ENCODE data around the gene USP5. TPM values are rescaled to one million over a fixed set of nuclear protein-coding genes. Genes with fewer than 3 reads are reported as not detected.
"Not testable (repeated sequence)": the region's sequence is repeated elsewhere in the genome, so short reads cannot be mapped to it uniquely, and the experiment has no call there.

USP5 gene
- total RNA-seq, 2 donors from 2014 or later: 54.3 to 62.7 TPM

DNA sequence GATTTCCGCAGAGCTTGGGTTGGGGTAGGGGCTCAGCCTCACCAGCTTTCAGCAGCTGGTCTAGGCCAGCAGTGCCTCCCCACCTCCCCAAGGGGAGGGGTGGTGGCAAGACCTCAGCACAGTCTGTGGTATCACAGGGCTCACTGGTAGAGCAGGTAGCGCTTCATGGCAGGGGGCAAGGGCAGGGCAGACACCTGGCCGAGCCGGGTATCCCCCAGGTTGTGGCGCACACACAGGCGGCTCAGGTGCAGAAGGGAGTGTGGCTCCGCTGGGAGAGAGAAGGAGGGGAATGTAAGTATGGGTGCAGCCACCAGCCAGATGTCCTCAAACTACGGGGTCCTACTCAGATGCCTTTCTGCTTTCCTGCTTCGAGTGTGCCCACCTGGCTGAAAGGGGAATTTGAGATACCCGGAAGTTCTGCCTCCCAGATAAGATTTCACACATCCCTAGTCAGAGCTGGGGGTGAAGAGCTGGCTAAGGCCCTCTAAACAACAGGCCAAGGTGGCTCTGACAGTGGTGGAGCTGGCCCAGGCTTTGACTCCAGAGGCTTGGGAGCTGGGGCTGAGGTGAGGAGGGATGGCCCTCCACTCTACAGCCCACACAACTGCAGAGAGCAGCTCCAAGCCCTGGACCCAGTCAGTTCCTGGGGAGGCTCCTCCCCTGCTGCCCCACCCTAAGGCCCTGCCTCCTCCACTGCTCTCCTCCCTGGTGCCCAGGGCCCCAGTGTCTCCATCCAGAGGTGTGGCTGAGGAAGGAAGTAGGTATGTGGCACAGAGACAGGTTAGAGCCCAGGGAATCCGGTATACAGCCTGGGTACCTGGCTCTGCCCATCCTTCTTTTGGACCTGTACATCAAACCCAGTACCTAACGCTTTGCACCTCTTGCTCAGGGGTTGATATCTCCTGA lies 19.4 kb downstream of the USP5 start:
- peak overlapping the region; percentile 89 to 94 for H3K27ac ChIP-seq
- DNase-seq (ENCODE audit: low spot score) (no peak), ATAC-seq (ENCODE audit: insufficient number of reproducible peaks, low FRiP score, low read depth) (no peak)
- H3K9me3 ChIP-seq: no peaks in the 10 kb centered on the region
- H3K4me3 ChIP-seq: peak overlapping the region; percentile 97
- H3K4me1 ChIP-seq (ENCODE audit: control insufficient read depth in 1 of 2, low read depth in 2 of 2): peaks cover 33 to 50% of the 10 kb centered on the region in 2 donors
- TF ChIP-seq, protein P1, sequence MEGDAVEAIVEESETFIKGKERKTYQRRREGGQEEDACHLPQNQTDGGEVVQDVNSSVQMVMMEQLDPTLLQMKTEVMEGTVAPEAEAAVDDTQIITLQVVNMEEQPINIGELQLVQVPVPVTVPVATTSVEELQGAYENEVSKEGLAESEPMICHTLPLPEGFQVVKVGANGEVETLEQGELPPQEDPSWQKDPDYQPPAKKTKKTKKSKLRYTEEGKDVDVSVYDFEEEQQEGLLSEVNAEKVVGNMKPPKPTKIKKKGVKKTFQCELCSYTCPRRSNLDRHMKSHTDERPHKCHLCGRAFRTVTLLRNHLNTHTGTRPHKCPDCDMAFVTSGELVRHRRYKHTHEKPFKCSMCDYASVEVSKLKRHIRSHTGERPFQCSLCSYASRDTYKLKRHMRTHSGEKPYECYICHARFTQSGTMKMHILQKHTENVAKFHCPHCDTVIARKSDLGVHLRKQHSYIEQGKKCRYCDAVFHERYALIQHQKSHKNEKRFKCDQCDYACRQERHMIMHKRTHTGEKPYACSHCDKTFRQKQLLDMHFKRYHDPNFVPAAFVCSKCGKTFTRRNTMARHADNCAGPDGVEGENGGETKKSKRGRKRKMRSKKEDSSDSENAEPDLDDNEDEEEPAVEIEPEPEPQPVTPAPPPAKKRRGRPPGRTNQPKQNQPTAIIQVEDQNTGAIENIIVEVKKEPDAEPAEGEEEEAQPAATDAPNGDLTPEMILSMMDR (IDR thresholded peaks at IDR 0.05): no peak
- peaks cover 11% of the 10 kb centered on the region for H3K36me3 ChIP-seq
- no peaks in the 10 kb centered on the region for H3K27me3 ChIP-seq (replicated peaks; ENCODE audit: insufficient read depth)

DNA sequence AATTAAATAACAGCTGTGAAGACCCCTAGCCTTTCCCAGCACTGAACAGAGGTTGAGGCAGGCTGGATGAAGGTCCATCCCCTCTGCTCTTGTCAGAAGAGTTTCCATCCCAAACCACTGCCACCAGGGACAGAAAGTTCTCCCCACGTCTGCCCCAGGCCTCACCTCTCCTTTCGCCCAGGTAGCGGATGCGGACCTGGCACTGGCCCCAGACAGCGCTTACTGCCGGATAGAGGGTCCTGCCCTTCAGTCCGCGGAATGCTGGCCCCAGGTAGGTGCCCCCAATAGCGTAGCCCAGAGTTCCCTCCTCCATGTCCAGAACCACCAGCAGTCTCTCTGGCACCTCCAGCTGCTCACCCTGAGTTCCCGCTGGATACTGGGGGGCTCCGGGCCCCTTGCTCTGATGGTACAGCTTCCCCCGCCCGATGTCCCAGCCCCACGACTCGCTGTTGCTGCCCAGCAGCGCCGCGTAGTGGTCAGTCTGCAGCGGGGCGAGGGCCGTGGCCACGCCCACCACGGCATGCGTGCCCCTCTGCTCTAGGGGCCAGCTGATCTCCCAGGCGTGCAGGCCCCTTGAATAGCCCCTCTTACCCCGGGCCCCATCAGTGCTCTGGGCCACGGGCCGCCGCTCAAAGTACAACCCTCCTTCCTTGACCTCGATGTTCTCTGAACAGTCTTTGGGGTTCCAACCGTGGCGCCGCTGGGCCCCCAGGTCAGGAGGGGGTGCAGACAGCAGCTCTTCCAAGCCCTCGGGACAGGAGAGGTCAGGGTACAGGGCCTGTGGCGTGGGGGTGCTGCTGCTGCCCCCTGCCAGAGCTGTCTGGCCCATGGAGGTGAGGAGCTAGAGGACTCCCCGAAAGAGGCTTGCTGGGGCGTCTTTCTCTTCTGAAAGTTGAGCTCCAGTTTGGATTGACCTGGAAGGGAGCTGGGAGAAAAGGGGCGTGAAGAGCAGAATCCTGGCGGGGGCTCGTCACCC lies 20.4 kb downstream of the USP5 start:
- Histone ChIP-seq H3K27me3 (replicated peaks; ENCODE audit: insufficient read depth) (no peaks in the 10 kb centered on the region), H3K27ac (peak overlapping the region; percentile 89 to 94), H3K9me3 (no peaks in the 10 kb centered on the region), H3K36me3 (peaks cover 11% of the 10 kb centered on the region), H3K4me1 (ENCODE audit: control insufficient read depth in 1 of 2, low read depth in 2 of 2) (peaks cover 33 to 43% of the 10 kb centered on the region in 2 donors), H3K4me3 (peak overlapping the region; percentile 97)
- peak; percentile 43 for DNase-seq (ENCODE audit: low spot score)
- peak; percentile 40 for ATAC-seq (ENCODE audit: insufficient number of reproducible peaks, low FRiP score, low read depth)
- TF ChIP-seq, protein P1 (IDR thresholded peaks at IDR 0.05): peak; percentile 91

DNA sequence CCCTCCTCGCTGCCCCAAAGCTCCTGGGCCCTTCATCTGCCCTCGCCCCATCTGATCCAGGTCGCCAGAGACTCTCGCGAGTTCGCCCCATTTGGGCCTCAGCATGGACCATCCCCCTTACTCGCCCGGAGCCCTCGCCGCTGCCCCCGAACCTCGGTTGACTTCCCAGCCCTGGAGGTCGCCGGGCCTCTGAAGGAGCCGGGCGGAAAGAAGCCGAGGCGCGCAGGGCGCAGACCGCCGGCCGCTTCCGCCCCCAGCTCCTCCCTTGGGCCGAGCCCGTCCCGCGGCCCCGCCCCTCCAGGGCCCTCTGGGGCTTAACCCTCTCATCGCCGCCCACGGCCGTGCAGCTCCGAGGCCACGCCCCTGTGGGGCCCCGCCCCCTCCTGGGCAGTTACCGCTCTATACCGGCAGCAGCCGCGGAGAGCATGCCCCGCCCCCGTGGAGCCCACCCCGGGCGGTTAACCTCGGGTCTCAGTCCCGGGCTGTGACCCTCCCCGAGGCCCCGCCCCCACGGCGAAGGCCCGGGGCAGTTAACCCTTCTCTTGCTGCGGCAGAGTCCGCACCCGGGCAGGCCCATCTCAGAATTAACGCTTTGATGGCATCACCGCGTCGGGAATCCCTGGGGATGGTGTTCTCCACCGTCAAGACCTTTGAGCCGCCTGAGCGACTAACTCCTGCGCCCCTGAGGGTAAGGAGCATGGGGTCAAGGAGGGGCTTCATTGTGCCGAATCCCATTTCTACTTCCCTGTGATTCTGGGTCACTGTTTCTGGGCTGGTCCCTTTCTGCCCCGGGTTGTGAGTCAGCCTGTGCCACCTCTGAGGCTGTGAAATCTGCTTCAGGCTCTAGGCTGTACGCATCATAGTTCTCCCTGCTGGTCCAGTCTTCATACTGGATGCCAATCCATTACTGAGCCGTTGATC lies 21.4 kb downstream of the USP5 start, which contains the start of gene SPSB2:
Gene SPSB2, minus strand, starts transcription at position 210 of the 921 bp plus-strand sequence. CDS start 402 bp downstream, outside the sequence.
- Histone ChIP-seq H3K27ac (peak within 1 kb of the TSS; percentile 89 to 94), H3K36me3 (peaks cover 11% of the 10 kb centered on the region), H3K4me3 (peak within 1 kb of the TSS; percentile 97), H3K4me1 (ENCODE audit: control insufficient read depth in 1 of 2, low read depth in 2 of 2) (peaks cover 31 to 42% of the 10 kb centered on the region in 2 donors), H3K9me3 (no peaks in the 10 kb centered on the region), H3K27me3 (replicated peaks; ENCODE audit: insufficient read depth) (no peaks in the 10 kb centered on the region)
- peak; percentile 88 for DNase-seq (ENCODE audit: low spot score)
- TF ChIP-seq, protein P1 (IDR thresholded peaks at IDR 0.05): no peak
- peak; percentile 90 for ATAC-seq (ENCODE audit: insufficient number of reproducible peaks, low FRiP score, low read depth)

DNA sequence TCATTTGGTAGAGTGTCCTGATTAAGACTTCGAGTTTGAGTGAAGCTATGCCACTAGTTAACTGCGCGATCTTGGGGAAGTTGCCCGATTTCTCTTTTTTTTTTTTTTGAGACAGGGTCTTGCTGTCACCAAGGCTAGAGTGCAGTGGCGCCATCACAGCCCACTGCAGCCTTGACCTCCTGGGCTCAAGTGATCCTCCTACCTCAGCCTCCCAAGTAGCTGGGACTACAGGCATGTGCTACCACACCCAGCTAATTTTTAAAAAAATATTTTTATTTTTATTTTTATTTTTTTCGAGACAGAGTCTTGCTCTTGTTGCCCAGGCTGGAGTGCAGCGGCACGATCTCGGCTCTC lies 22.0 kb downstream of the USP5 start:
- H3K27ac ChIP-seq: peak overlapping the region; percentile 89 to 94
- peaks cover 11% of the 10 kb centered on the region for H3K36me3 ChIP-seq
- H3K27me3 ChIP-seq (replicated peaks; ENCODE audit: insufficient read depth); H3K9me3 ChIP-seq; DNase-seq (ENCODE audit: low spot score); ATAC-seq (ENCODE audit: insufficient number of reproducible peaks, low FRiP score, low read depth): not testable (repeated sequence)
- H3K4me3 ChIP-seq: peak overlapping the region; percentile 97
- peaks cover 25 to 36% of the 10 kb centered on the region in 2 donors for H3K4me1 ChIP-seq (ENCODE audit: control insufficient read depth in 1 of 2, low read depth in 2 of 2)

DNA sequence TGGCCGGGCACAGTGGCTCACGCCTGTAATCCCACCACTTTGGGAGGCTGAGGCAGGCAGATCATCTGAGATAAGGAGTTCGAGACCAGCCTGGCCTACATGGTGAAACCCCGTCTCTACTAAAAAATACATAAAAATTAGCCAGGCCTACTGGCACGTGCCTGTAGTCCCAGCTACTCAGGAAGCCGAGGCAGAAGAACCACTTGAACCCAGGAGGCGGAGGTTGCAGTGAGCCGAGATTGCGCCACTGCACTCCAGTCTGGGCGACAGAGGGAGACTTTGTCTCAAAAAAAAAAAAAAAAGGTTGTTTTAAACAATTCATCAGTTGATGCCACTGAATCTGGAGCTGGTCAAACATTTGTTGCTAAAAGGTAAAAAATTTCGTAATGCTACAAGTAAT lies 27.9 kb downstream of the USP5 start:
- DNase-seq (ENCODE audit: low spot score); H3K27ac ChIP-seq; ATAC-seq (ENCODE audit: insufficient number of reproducible peaks, low FRiP score, low read depth); H3K27me3 ChIP-seq (replicated peaks; ENCODE audit: insufficient read depth); H3K9me3 ChIP-seq; H3K4me3 ChIP-seq; H3K4me1 ChIP-seq (ENCODE audit: control insufficient read depth in 1 of 2, low read depth in 2 of 2): not testable (repeated sequence)
- H3K36me3 ChIP-seq: peaks cover 13% of the 10 kb centered on the region
